DMS79 (cell line): ENCODE results near the gene CENPB.
"Not testable (repeated sequence)": the region's sequence is repeated elsewhere in the genome, so short reads cannot be mapped to it uniquely, and the experiment has no call there.

Source experiments
- DNase-seq: peaks from one replicate; lab custom pipeline; 2025; lab: John Stamatoyannopoulos, UW

Gene CENPB, protein sequence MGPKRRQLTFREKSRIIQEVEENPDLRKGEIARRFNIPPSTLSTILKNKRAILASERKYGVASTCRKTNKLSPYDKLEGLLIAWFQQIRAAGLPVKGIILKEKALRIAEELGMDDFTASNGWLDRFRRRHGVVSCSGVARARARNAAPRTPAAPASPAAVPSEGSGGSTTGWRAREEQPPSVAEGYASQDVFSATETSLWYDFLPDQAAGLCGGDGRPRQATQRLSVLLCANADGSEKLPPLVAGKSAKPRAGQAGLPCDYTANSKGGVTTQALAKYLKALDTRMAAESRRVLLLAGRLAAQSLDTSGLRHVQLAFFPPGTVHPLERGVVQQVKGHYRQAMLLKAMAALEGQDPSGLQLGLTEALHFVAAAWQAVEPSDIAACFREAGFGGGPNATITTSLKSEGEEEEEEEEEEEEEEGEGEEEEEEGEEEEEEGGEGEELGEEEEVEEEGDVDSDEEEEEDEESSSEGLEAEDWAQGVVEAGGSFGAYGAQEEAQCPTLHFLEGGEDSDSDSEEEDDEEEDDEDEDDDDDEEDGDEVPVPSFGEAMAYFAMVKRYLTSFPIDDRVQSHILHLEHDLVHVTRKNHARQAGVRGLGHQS

DNA sequence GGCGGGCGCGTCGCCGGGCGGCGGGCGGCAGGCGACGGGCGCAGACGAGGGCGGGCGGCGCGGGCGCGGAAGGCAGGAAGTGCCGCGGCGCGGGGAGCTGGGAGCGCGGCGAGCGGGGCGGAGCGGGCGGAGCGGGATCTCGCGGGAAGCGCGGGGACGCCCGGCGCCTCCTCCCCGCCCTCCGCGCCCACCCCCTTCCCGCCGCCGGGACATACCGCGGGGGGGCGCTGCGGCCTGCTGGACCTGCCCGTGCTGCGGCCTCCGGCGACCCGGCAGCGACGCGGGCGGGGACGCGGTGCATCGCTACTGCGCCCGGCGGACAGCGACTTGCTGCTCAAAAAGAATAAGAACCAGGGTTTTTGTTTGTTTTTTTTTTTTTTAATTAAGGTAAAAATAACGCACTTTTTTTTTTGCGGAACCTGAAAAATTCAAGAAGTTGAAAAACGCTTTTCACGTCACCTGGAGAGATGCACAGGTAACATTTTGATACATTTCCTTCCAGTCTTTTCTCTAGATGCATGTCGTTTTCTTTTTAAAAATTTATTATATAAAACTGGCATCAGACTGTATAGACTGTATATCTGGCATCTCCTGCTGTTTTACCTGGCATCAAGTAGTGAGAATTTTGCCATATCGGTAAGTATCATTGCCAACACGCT, at the start of gene CENPB:
TSS of gene CENPB (minus strand) at position 76 of the 659 bp plus-strand sequence. CDS start 257 bp downstream, outside the sequence.
- peak; percentile 33 for DNase-seq

DNA sequence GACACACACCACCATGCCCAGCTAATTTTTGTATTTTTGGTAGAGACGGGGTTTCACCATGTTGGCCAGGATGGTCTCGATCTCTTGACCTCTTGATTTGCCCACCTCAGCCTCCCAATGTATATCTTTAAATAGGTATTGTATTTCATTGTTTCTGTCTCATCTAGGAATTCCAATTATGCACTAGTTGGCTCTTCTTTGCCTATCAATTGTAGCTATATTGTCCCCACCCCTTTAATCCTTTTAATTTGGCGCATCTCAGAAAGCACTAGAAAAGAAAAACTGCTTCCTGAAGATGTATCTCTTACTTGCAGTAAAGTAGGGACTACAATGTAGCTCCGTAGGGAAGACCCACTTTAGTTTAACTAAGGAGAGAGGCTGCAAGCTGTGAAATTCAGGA, 49.6 kb upstream of the CENPB start:
- no peak for DNase-seq

DNA sequence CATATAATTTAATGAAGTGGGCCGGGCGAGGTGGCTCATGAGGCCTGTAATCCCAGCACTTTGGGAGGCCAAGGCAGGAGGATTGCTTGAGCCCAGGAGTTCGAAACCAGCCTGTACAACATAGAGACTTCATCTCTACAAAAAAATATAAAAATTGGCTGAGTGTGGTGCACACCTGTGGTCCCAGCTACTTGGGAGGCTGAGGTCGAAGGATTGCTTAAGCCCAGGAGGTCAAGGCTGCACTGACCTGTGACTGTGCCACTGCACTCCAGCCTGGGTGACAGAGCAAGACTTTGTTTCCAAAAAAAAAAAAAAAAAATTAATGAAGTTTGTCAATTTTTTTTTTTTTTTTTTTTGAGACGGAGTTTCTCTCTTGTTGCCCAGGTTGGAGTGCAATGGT, 43.4 kb upstream of the CENPB start:
- not testable (repeated sequence) for DNase-seq

DNA sequence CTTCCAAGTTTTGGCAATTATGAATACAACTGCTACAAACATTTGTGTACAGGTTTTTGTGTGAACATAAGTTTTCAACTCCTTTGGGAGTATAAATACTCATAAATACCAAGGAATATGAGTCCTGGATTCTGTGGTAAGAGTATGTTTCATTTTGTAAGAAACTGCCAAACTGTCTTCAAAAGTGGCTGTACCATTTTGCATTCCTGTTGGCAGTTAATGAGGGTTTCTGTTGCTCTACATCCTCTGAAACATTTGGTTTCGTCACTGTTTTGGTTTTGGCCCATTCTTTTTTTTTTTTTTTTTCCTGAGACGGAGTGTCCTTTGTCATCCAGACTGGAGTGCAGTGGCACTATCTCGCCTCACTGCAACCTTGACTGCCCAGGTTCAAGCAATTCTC, 42.3 kb upstream of the CENPB start:
- no peak for DNase-seq

DNA sequence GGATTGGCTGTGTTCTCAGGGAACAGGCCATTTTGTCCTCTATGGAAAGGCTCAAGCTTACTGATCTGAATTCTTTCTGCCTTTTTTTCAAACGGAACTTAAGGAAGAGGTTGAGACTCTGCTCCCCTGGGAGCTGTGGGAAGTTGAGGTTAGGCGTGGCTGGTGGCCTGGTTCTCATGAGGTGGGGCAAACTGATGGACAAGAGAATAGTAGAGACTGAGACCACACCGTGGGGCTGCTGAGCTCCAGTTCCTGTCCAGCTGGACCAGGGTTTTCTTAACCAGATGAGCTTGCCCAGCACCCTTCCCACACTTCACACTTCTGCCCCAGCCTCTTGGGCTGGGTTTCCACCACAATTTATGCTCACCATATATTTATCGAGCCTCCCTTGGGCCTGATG, 39.9 kb upstream of the CENPB start:
- DNase-seq, result no peak

DNA sequence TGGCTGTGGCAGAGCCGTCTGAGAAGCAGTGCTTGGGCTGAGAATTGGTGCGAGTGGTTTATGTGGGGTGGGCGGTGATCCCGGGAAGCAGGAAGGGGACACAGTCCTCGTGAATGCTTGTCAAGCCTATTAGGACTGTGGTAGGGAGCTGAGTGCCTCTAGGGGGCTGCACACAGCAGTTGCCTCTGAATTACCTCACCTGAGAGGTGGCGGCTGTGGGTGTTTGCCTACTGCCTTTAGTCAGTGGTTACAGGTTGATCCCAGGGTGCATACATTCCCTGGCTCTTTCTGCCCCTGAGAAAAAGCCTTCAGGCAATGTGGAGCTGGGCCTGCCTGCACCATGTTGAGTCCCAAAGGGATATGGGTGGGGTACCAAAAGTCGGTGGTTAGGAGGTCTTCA, 39.0 kb upstream of the CENPB start:
- DNase-seq, result no peak

DNA sequence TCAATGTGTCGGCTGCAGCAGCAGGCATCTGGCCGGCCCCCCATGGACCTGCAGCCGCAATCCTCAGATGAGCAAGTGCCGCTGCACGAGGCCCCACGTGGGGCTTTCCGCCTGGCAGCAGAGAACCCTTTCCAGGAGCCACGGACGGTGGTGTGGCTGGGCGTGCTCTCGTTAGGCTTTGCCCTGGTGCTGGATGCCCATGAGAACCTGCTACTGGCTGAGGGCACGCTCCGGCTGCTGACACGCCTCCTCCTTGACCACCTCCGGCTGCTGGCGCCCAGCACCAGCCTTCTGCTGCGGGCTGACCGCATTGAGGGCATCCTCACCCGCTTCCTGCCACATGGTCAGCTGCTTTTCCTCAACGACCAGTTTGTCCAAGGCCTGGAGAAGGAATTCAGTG, 37.3 kb upstream of the CENPB start:
- DNase-seq, result no peak

DNA sequence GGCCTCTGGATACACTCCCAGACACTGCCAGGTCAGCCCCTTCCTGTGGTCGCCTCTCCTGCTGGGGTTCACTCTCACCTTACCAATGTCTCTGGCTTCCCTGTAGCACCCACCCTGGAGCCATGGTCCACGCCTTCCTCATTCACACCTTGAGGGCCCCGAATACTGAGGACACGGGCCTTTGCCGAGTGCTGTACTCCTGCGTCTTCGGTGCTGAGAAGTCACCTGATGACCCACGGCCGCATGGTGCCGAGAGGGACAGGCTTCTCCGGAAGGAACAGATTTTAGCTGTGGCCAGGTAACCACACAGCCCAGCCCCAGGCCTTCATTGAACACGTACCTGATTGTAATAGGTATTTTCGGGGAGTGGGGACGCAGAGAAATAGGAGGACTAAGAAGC, 35.5 kb upstream of the CENPB start:
- no peak for DNase-seq

DNA sequence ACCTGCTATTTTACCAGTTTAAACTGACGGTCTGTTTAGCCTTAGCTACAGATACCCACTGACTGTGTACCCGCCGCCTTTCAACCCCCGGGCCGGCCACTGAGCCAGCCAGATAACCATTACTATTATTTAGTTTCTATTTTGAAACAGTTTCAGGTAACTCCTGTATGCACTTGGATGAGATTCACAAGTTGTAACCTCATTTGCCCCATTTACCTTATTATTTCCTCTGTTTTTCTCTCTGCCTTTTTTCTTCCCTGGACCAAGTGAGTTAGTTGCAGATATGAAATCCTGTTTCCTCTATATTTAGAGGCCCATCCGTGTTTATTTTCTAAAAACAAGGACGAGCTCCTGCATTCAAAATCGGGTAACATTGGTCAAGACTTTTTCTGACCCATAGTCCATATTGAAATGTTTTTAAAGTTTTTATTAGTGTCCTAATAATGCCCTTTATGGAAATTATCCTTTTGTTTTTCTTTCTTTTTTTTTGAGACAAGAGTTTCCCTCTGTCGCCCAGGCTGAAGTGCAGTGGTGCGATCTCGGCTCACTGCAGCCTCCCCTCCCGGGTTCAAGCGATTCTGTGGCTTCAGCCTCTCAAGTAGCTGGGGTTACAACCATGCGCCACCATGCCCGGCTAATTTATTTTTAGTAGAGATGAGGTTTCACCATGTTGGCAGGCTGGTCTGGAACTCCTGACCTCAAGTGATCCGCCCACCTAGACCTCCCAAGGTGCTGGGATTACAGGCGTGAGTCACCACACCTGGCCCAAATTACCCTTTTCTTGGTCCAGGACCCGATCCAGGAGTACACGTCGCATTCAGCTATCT, 34.6 kb upstream of the CENPB start:
- no peak for DNase-seq

DNA sequence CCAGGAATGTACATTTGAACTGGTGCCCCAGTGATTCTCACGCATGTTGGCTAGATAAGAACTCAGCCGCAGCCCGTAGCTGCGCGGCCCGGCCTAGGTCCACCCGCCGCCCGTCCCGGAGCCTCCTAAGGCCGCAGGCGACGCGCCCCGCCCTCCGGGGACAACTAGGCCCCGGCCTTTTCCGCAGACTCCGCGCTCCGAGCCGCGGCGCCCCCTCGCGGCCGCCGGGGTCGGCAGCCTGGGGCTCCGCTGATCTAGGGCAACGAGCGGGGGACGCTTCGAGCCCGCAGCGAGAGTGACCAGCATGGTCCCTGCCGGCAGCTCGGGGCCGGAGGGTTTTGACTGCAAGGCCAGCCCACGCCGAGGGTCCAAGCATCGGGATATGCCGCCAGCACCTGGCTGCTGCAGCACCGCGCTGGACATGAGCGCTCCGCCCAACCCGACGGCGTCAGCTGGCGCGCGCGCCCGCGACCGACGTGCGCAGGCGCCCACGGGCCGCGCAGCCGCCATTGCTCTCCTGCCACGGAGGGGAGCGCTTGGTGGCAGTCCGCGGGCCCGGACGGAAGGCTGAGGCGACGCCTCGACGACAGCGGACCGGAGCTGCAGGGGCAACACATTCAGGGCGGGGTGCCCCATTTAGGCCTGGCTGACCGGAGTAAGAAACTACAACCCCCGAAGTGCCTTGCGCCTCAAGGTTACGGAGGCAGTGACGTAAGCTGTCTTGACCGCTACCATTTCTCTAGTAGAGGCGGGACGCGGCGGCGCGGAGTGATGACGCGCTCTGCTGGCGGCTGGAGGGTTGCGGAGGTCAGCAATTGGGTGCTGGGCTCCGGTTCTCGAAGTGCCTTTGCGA, 33.7 kb upstream of the CENPB start, which contains the start of gene AP5S1:
TSS of gene AP5S1 (plus strand) at position 500 of the 853 bp plus-strand sequence. CDS start 1,571 bp downstream, outside the sequence.
- DNase-seq, result peak; percentile 86

DNA sequence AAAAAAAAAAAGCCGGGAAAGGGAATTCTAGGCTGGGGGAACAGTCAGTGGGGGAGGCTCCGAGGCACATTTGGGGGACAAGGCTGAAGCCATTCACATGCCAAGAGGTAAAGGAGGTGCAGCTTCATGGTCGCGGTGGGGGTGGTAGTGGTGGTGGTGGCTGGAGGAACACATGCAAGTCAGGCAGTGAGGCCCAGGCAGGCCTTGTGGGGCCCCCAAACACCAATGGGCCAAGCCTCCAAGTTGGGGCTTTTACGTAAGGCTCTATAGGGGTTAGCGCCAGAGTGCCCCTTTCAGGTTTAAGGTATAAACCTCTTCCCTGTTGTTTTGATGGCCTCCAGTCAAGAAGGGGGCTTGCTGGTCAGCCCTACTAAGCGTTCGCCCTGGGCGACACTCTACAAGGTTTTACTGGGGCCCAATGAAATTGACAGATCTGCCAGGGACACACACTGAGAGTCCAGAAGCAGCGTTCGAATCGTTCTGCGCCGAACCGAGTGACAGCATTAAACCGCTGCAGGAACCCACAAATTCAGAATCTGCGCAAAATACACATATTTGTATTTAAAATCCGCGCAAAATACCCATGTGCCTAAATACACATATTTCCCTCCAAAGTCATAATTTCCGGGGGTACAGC, 33.0 kb upstream of the CENPB start:
- no peak for DNase-seq

DNA sequence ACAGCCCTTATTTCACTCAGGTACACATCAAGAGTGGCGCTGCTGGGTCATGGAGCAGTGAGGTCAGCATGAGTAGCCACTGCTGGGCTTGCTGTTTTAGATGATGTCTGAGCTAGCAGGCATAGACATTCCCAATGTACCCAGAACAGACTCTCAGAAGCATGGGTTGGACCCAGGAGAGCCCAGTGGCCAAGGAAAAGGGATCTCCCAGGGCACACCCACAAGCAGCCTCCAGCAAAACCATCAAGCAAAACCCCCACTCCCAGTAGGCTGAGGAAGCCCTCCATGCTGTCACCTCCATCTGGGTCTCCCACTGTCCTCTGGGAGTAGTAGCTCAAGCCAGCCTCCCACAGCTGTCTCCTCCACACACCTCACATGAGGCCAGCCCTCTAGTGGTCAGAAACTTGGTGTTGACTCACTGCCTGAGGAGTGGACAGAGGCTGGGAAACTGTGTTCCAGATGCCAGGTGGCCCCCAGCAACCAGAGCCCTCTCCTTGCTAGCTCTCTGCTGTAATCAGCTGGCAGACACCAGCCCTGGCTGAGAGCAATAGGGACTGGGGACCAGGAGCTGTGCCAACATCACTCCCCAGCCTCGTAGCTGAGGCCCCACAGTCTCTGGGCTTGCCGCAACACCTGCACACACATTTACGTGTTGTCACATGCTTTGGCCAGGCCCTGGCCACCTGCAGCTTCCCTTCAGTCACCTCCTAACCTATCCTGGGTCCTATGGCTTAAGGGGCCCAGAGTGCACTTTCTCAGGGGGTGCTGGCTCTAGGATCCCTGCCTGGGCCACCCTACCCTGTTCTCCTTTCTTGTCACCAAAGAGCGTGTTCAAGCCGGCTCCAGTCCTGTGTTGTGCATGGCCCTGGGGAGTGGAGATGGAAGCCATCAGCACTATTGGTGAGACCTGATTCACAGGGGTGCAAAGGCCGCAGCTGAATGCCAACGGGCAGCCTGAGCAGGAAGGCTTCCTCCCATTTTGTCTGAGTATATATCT, 31.9 kb upstream of the CENPB start:
- no peak for DNase-seq

DNA sequence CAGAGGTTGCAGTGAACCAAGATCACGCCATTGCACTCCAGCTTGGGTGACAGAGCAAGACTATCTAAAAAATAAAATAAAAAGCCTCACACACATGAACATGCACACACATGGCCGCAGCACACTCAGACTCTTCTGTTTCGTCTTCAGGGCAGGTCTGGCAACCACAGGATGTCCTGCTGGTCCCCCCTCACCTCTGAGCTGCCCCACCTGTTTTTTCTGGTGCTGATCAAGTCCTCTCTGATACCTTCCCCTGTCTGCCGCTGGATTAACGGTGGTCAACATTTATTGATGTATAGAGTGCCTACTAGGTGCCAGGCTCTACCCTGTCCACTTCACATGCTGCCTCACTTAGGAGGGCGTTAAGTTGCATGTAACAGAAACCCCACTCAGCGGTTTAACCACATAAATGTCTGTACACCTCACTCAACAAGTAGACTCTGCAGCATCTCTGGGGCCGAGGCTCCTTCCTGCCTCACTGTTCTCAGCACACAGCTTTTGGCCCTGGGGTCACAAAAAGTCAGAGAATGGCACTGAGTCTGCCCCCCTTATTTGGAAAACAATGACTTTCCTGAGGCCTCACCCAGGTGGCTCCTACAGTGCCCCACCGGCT, 29.3 kb upstream of the CENPB start:
- no peak for DNase-seq

DNA sequence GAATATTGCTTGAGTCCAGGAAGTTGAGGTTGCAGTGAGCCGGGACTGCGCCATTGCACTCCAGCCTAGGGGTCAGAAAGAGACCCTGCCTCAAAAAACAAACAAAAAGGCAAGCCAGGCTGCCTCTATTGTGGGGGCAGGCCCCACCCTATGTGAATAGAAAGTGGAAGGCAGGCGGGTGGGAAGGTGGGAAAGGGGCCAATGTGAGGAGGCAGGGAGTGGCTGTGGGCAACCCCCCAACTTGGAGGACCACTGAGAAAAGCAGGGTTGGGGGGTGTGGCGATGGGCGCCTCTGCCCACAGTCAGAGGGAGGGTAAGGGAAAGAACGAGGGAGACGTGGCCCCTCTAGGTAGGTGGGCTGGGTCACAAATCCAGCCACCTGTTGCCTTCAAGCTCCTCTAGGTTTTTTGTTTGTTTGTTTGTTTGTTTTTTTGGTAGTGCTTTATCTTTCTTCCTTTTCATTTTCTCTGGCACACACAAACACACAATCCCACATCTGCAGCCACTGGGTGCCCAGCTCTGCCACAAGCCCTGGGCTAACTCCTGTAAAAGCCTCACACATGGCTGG, 28.5 kb upstream of the CENPB start:
- no peak for DNase-seq

DNA sequence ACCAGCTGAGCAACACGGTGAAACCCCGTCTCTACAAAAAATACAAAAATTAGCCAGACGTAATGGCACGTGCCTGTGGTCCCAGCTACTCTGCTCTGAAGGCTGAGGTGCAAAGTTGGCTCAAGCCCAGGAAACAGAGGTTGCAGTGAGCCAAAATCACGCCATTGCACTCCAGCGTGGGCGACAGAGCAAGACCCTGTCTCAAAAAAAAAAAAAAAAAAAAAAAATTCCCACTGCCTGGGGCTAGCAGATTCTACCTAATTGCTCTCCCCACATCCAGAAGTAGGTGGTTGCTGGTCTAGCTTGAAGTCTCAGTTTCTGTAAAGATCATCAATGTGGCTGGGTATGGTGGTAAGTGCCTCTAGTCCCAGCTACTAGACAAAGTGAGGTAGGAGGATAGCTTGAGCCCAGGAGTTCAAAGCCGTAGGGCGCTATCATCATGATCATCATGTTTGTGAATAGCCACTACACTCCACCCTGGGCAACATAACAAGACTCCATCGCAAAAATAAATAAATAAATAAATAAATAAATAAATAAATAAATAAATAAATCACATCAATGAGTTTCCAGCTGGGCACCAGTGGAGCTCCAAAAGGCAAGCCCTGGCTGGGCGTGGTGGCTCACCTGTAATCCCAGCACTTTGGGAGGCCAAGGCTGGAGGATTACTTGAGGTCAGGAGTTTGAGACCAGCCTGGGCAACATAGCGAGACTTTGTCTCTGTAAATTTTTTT, 27.5 kb upstream of the CENPB start:
- no peak for DNase-seq

DNA sequence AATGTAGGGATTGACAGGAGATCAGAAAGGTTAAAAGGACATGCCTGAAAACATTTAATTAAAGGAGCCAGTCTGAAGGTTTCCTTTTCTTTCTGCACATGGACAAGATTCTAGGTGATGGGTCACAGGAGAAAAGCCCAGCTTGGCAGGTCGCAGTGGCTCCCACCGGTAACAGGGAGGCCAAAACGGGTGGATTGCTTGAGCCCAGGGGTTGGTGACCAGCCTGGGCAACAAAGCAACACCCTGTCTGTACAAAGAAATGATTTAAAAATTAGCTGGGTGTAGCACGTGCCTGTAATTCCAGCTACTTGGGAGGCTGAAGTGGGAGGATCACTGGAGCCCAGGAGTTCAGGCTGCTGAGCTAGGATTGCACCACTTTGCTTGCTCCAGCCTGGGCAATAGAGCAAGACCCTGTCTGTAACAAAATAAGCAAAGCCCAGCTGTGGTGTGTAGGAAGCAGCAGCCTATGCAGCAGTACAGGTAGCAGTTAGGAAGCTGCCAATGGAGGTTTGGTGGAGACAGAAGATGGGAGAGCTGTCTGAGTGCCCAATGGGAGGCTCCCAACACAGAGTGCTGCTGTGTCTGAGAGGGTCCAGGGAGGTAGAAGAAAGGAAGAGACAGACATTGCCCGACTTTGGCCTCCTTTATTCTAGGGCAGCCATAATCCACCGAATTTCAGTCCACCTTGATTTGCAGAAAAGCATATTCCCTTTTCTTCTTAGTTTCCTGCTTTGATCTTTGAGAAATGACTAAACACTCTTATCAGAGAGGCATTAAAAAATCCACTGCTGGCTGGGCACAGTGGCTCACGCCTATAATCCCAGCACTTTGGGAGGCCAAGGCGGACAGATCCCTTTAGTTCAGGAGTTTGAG, 26.7 kb upstream of the CENPB start:
- DNase-seq, result no peak

DNA sequence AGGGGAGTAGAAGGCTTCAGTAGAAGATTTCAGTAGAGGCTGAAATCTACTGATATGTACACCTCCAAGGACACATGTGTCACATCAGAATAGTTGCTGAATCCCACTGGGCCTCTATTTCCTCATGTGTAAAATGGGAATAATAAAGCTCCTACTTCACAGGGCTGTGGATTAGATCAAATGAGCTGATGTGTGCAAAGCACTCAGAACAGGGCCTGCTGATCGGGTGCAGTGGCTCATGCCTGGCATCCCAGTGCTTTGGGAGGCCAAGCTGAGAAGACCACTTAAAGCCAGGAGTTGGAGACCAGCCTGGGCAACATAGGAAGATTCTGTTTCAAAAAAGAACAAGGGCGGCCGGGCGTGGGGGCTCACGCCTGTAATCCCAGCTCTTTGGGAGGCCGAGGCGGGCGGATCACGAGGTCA, 25.7 kb upstream of the CENPB start:
- no peak for DNase-seq
